NCI-H748 (cell line): ENCODE measurements around the gene KCNK4.

Source experiments
- DNase-seq: peaks from one replicate; lab custom pipeline; 2025; ENCODE audit not compliant: unreplicated experiment; lab: John Stamatoyannopoulos, UW

Gene KCNK4

GRCh38 chr11:64289002-64289564 is 2.0 kb upstream of the KCNK4 start:
- DNase-seq = no peak

- no peak for DNase-seq
Measured at GRCh38 chr11:64290352-64291261, 495 bp upstream of the KCNK4 start.

GRCh38 chr11:64291752-64292459 is 804 bp downstream of the KCNK4 start:
- DNase-seq = no peak

- no peak for DNase-seq
Measured at GRCh38 chr11:64292460-64293254, 1.6 kb downstream of the KCNK4 start.

GRCh38 chr11:64294774-64295173 is 3.7 kb downstream of the KCNK4 start:
- DNase-seq = no peak

GRCh38 chr11:64295760-64296159 is 4.7 kb downstream of the KCNK4 start:
- DNase-seq = no peak

GRCh38 chr11:64296236-64296635 is 5.1 kb downstream of the KCNK4 start:
- DNase-seq = no peak

- no peak for DNase-seq
Measured at GRCh38 chr11:64296830-64297698, 6.0 kb downstream of the KCNK4 start.

GRCh38 chr11:64297699-64298358 is 6.7 kb downstream of the KCNK4 start:
- no peak for DNase-seq

- DNase-seq = peak; percentile 42
Measured at GRCh38 chr11:64298966-64299846, 8.1 kb downstream of the KCNK4 start.

GRCh38 chr11:64299847-64300648 is 8.9 kb downstream of the KCNK4 start, which contains the start of gene CATSPERZ:
Gene CATSPERZ (plus strand): TSS chr11:64300358. CDS start chr11:64300411, 53 bp downstream.
- no peak for DNase-seq

- DNase-seq = no peak
Measured at GRCh38 chr11:64303109-64304031, 12.3 kb downstream of the KCNK4 start.

- no peak for DNase-seq
Measured at GRCh38 chr11:64304032-64304315, 12.9 kb downstream of the KCNK4 start.

GRCh38 chr11:64304316-64305072 is 13.4 kb downstream of the KCNK4 start:
- DNase-seq = peak; percentile 94

- DNase-seq = peak; percentile 100
Measured at GRCh38 chr11:64305075-64305690, 14.1 kb downstream of the KCNK4 start, which contains the start of gene ESRRA. Gene ESRRA (plus strand): TSS chr11:64305524. CDS start chr11:64307180, 1,656 bp downstream.
